Ovary (tissue), 9 donors: ENCODE measurements around the gene CADM4. TPM values are rescaled to one million over a fixed set of nuclear protein-coding genes. Genes with fewer than 3 reads are reported as not detected.

Experiments used
- DNase-seq, 5 donors: peaks; one replicate each; pipeline ENCODE4 v3.0.0-alpha.2; 2019 to 2020
- H3K27ac ChIP-seq, 2 donors: fragments of 200-600 bp; one replicate each; pipeline versions ENCODE4 v1.5.1 to v1.8.0; 2019 to 2022
- H3K27me3 ChIP-seq: fragments of 200-600 bp; one replicate; pipeline ENCODE4 v1.8.0; 2022
- H3K36me3 ChIP-seq: fragments of 200-600 bp; sonication (generic); one replicate; pipeline ENCODE4 v1.5.1; 2019
- H3K4me1 ChIP-seq: one replicate; pipeline ENCODE4 v1.8.1; 2013; ENCODE audit warnings: mild to moderate bottlenecking, moderate library complexity; ENCODE audit not compliant: insufficient read depth
- H3K4me3 ChIP-seq: fragments of 200-600 bp; sonication (generic); one replicate; pipeline ENCODE4 v1.5.1; 2017
- H3K9me3 ChIP-seq, 2 donors: fragments of 200-600 bp in 1 of 2; sonication (generic) in 1 of 2; one replicate each; pipeline versions ENCODE4 v1.5.1 to v1.8.1; 2013 to 2019; ENCODE audit warnings: mild to moderate bottlenecking in 1 of 2, moderate library complexity in 1 of 2
- EP300 ChIP-seq: sonication (generic); formaldehyde crosslinking; IDR thresholded peaks from one replicate; pipeline ENCODE4 v1.6.1; 2017; ENCODE audit warnings: antibody characterized with exemption
- POLR2A ChIP-seq: fragments of 450-650 bp; IDR thresholded peaks from one replicate; pipeline ENCODE4 v1.6.1; 2017; ENCODE audit warnings: antibody characterized with exemption, mild to moderate bottlenecking, moderate library complexity
- WGBS, 3 donors: extraction: QIAGEN DNeasy Blood & Tissue Kit in 1 of 3; methylation state at CpG; one replicate each; pipeline versions ENCODE4 v1.1.5 to v1.1.7; 2013 to 2017; 5-methylcytosine and 5-hydroxymethylcytosine counted together
- intact Hi-C, 4 donors: fragments of 100-400 bp; cut with DNase I; formaldehyde crosslinking; loops; one replicate each; pipeline versions ENCODE4 v1.11.0 to v1.15.1; 2022 to 2023
- polyA plus RNA-seq, 2 donors: library from polyadenylated mRNA; stranded (reverse); fragments of 200-250 nt in 1 of 2; fragments of 350-450 nt in 1 of 2; fragmentation: Illumina TruSeq in 1 of 2; extraction: RNeasy Lipid Tissue Mini Kit (QIAGEN cat#74804) in 1 of 2; gene quantifications; one replicate each; pipeline ENCODE4 v1.2.3, GENCODE V29; 2013 to 2014
- total RNA-seq, 7 donors: library from RNA; depleted of rRNA in 2 of 7; stranded (reverse); fragments of >200 nt in 2 of 7; fragmentation: NEBNext Ultra II Directional in 3 of 7; extraction: Animal tissue kit (Norgen Biotek cat#: 25700) in 3 of 7; gene quantifications; one replicate each; pipeline versions ENCODE4 v1.1.0 to v1.2.4, GENCODE V29; 2016 to 2023
- TF ChIP-seq, protein P1 (sequence below), 3 donors: fragments of 450-650 bp in 2 of 3; fragments of 200-600 bp in 1 of 3; IDR thresholded peaks; one replicate each; pipeline versions ENCODE4 v1.5.1 to v1.8.0; 2016 to 2022; ENCODE audit warnings: antibody characterized with exemption in 3 of 3, mild to moderate bottlenecking in 1 of 3
- donor health status: DM: no; HTN: no; CAD: no; lungs with moderate emphysema.
- donor health status: DM: no; HTN: no; CAD: no.
- donor health status: Bipolar disorder and iron deficiency.
- donor health status: DM: yes; HTN: yes; CAD: no.
- donor health status: DM: no; HTN: no; CAD: no.
- donor health status: DM: yes; HTN: yes; CAD: no.

Gene CADM4
- total and polyA plus RNA-seq, 9 donors = 6.2 to 24.3 (median 11.3) TPM

- no peaks in the 10 kb centered on the region for H3K9me3 ChIP-seq
- DNase-seq = peak; percentile 32 to 60 (median 58)
- TF ChIP-seq, protein P1, sequence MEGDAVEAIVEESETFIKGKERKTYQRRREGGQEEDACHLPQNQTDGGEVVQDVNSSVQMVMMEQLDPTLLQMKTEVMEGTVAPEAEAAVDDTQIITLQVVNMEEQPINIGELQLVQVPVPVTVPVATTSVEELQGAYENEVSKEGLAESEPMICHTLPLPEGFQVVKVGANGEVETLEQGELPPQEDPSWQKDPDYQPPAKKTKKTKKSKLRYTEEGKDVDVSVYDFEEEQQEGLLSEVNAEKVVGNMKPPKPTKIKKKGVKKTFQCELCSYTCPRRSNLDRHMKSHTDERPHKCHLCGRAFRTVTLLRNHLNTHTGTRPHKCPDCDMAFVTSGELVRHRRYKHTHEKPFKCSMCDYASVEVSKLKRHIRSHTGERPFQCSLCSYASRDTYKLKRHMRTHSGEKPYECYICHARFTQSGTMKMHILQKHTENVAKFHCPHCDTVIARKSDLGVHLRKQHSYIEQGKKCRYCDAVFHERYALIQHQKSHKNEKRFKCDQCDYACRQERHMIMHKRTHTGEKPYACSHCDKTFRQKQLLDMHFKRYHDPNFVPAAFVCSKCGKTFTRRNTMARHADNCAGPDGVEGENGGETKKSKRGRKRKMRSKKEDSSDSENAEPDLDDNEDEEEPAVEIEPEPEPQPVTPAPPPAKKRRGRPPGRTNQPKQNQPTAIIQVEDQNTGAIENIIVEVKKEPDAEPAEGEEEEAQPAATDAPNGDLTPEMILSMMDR (IDR thresholded peaks at IDR 0.05) = no peak
- no peak for TF ChIP-seq EP300
- TF ChIP-seq POLR2A = no peak
- 55 to 60% (median 58%) methylated on average over 26 of the region's 26 CpGs for WGBS, 3 donors
- peaks cover 8% of the 10 kb centered on the region for H3K4me1 ChIP-seq
- no peak overlapping the region for H3K27ac ChIP-seq
- no peaks in the 10 kb centered on the region for H3K36me3 ChIP-seq
- intact Hi-C loops = no loop called here
- peak overlapping the region; percentile 39 for H3K4me3 ChIP-seq
- no peaks in the 10 kb centered on the region for H3K27me3 ChIP-seq
Observed at GRCh38 chr19:43667126-43667875, 27.7 kb upstream of the CADM4 start.

- 75 to 80% (median 77%) methylated on average over 7 of the region's 7 CpGs for WGBS, 3 donors
- Histone ChIP-seq H3K4me1 (peaks cover 6% of the 10 kb centered on the region), H3K27me3 (no peaks in the 10 kb centered on the region), H3K36me3 (no peaks in the 10 kb centered on the region), H3K4me3 (no peak overlapping the region), H3K27ac (no peak overlapping the region), H3K9me3 (no peaks in the 10 kb centered on the region)
- no peak for DNase-seq
- no peak for TF ChIP-seq POLR2A
- TF ChIP-seq, protein P1 (IDR thresholded peaks at IDR 0.05) = no peak
- no peak for TF ChIP-seq EP300
- intact Hi-C loops = no loop called here
Observed at GRCh38 chr19:43664018-43664417, 24.4 kb upstream of the CADM4 start.

- Histone ChIP-seq H3K36me3 (no peaks in the 10 kb centered on the region), H3K4me3 (no peak overlapping the region), H3K27ac (no peak overlapping the region), H3K4me1 (peaks cover 2% of the 10 kb centered on the region), H3K9me3 (no peaks in the 10 kb centered on the region), H3K27me3 (no peaks in the 10 kb centered on the region)
- intact Hi-C loops = no loop called here
- DNase-seq = no peak
- 92 to 97% (median 92%) methylated on average over 6 of the region's 6 CpGs for WGBS, 3 donors
- TF ChIP-seq, protein P1 (IDR thresholded peaks at IDR 0.05) = no peak
- TF ChIP-seq EP300 = no peak
- no peak for TF ChIP-seq POLR2A
Observed at GRCh38 chr19:43662487-43662886, 22.8 kb upstream of the CADM4 start.

DNA sequence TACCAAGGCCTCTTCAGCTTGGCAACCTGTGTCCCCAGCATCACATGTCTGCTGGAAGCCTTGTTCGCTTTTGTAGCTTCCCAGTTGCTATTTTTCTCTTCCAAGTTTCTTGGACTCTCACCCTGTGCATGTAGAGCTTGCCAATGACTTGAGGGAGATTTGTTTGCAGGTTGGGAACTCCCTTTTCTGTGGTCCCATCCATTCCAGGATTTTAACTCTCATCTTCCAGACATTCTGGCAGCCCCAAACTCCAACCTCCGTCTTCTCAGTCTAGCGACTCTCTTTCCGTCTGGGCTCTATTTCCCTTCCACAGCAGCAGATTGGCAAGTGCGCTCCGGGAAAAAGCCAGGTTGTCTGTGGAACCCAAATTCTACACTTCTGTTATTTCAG is 21.3 kb upstream of the CADM4 start:
- no peak for DNase-seq
- WGBS, 3 donors = 73 to 77% (median 76%) methylated on average over 6 of the region's 6 CpGs
- H3K27ac ChIP-seq = no peak overlapping the region
- intact Hi-C loops = no loop called here
- H3K4me3 ChIP-seq = no peak overlapping the region
- H3K36me3 ChIP-seq = no peaks in the 10 kb centered on the region
- no peaks in the 10 kb centered on the region for H3K9me3 ChIP-seq
- no peaks in the 10 kb centered on the region for H3K27me3 ChIP-seq
- TF ChIP-seq POLR2A (no peak), EP300 (no peak)
- TF ChIP-seq, protein P1 (IDR thresholded peaks at IDR 0.05) = no peak
- no peaks in the 10 kb centered on the region for H3K4me1 ChIP-seq
